ENCODE data around the gene EIF4H. TPM values are rescaled to one million over a fixed set of nuclear protein-coding genes. Genes with fewer than 3 reads are reported as not detected.
"Not testable (repeated sequence)": the region's sequence is repeated elsewhere in the genome, so short reads cannot be mapped to it uniquely, and the experiment has no call there.

EIF4H gene
- polyA plus RNA-seq (ENCODE audit: insufficient read length in 4 of 4): 100 to 1,000 TPM; 250 to 310 (median 276) TPM

- peak; percentile 86 to 94 (median 90) for DNase-seq (ENCODE audit: low read depth in 4 of 4, low spot score in 3 of 4)
Measured at GRCh38 chr7:74173866-74174605, at the start of gene EIF4H. Gene EIF4H (plus strand): TSS chr7:74174356. CDS start chr7:74174384, 28 bp downstream.

DNA sequence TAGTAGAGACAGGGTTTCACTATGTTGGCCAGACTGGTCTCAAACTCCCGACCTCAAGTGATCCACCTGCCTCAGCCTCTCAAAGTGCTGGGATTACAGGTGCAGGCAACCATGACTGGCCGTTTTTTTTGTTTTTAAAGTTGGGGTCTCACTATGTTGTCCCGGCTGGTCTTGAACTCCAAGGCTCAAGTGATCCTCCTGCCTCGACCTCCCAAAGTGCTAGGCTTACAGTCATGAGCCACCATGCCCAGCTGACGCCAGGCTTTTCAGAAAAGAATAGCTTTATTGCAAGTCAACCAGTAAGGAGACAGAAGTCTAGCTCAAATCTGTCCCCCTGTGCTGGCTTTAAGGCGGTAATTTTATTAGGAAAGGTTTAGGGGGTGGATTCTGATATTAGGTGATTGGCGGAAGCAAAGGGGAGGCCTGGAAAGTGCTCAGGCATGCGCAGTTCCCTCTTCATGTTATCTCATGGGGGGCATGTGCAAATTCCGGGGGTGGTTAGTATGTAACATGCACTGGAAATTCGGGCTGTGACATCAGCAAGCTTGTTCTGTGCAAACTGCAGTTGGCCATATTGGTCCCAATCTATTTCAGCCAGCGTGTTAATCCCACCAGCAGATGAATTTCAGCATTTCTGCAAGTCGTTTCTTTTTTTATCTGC is 47.8 kb upstream of the EIF4H start:
- DNase-seq (ENCODE audit: low read depth in 4 of 4, low spot score in 3 of 4): no peak

DNA sequence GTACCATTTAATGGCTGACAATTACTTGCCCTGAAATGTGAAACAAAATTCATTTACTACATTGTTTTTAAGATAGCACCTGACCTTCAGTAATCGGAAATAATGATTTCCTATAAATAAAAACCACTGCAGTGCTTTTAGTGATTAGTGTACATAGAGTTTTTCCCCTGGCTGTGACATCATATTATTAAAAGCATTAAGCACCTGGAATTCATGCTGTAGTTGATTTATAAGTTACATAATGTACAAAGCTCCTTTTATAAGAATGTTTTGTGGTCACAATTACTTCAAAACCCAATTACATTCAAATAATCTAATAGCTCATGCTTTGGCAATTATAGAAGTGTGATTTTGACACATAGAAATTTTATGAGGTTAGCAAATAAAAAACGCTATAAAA is 44.3 kb upstream of the EIF4H start:
- no peak for DNase-seq (ENCODE audit: low read depth in 4 of 4, low spot score in 3 of 4)

GRCh38 chr7:74130518-74130917 is 43.6 kb upstream of the EIF4H start:
- no peak for DNase-seq (ENCODE audit: low read depth in 4 of 4, low spot score in 3 of 4)

GRCh38 chr7:74134117-74134620 is 40.0 kb upstream of the EIF4H start:
- no peak for DNase-seq (ENCODE audit: low read depth in 4 of 4, low spot score in 3 of 4)

GRCh38 chr7:74138334-74138867 is 35.8 kb upstream of the EIF4H start:
- no peak for DNase-seq (ENCODE audit: low read depth in 4 of 4, low spot score in 3 of 4)

GRCh38 chr7:74138945-74139843 is 35.0 kb upstream of the EIF4H start:
- no peak for DNase-seq (ENCODE audit: low read depth in 4 of 4, low spot score in 3 of 4)

GRCh38 chr7:74141705-74142104 is 32.5 kb upstream of the EIF4H start:
- DNase-seq (ENCODE audit: low read depth in 4 of 4, low spot score in 3 of 4): no peak

DNA sequence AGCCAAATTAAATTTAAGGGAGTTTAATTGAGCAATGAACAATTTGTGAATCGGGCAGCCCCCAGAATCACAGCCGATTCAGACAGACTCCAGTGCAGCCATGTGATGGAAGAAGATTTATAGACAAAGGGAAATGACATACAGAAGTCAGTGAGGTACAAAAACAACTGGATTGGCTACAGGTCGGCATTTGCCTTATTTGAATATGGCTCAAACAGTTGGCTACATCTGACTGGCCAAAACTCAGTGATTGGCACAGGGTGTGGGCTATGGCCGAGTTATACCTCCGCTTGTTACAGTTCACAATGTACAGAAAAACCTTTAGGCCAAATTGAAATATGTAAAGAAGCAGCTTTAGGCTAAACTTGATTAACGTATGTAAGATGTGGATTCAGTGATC is 30.8 kb upstream of the EIF4H start:
- DNase-seq (ENCODE audit: low read depth in 4 of 4, low spot score in 3 of 4): no peak

DNA sequence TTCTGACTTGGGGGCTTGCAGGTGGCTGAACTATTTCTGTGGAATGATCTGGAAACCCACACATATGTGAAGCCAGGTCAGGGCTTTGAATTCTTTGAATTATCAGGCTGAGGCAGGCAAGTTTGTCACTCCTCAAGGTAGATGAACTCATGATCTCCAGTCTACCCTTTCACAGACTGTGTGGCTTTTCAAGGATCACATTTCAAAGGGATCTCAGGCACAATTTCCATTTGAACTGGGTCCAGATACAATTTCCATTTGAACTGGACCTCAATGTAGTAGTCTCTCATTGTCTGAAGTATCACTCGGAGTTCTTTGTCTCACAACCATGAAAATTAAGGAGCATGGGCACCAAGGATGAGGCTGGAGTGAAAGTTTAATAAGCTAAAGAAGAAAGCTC is 25.7 kb upstream of the EIF4H start:
- DNase-seq (ENCODE audit: low read depth in 4 of 4, low spot score in 3 of 4): no peak

DNA sequence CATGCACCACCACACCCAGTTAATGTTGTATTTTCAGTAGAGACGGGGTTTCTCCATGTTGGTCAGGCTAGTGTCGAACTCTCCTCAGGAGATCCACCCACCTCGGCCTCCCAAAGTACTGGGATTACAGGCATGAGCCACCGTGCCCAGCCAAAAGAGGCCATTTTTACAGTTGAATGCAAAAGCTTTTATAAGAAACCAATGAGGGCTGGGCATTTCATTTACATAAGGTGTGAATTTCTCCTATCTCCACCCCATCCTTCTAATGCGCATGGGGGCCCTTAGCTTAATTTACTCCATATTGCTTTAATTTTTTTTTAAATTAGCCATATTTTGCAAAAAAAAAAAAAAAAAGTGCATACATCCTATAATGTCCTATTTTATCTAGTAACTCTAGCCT is 25.1 kb upstream of the EIF4H start:
- DNase-seq (ENCODE audit: low read depth in 4 of 4, low spot score in 3 of 4): no peak

DNA sequence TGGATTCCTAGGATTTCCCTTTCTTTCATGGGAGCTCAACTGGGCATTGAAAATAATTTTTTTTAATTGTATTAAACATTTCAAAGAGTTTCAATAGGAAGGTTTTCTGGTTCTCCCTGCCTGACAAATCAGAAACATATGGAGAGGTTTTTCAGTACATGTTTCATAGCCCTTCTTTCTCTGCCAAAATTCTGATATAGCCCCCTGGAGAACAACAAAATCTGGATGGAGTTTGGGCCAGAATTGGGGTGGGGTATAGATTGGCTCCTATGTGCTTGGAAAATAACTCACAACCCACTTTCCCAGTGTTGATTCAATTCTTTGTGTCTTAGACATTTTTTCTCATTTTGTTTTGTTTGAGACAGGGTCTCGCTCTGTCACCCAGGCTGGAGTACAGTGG is 24.6 kb upstream of the EIF4H start:
- no peak for DNase-seq (ENCODE audit: low read depth in 4 of 4, low spot score in 3 of 4)

- no peak for DNase-seq (ENCODE audit: low read depth in 4 of 4, low spot score in 3 of 4)
Measured at GRCh38 chr7:74153736-74154135, 20.4 kb upstream of the EIF4H start.

- no peak for DNase-seq (ENCODE audit: low read depth in 4 of 4, low spot score in 3 of 4)
Measured at GRCh38 chr7:74155810-74156395, 18.3 kb upstream of the EIF4H start.

- DNase-seq (ENCODE audit: low read depth in 4 of 4, low spot score in 3 of 4): no peak
Measured at GRCh38 chr7:74157605-74158004, 16.6 kb upstream of the EIF4H start.

- DNase-seq (ENCODE audit: low read depth in 4 of 4, low spot score in 3 of 4): no peak
Measured at GRCh38 chr7:74164985-74165456, 9.1 kb upstream of the EIF4H start.

DNA sequence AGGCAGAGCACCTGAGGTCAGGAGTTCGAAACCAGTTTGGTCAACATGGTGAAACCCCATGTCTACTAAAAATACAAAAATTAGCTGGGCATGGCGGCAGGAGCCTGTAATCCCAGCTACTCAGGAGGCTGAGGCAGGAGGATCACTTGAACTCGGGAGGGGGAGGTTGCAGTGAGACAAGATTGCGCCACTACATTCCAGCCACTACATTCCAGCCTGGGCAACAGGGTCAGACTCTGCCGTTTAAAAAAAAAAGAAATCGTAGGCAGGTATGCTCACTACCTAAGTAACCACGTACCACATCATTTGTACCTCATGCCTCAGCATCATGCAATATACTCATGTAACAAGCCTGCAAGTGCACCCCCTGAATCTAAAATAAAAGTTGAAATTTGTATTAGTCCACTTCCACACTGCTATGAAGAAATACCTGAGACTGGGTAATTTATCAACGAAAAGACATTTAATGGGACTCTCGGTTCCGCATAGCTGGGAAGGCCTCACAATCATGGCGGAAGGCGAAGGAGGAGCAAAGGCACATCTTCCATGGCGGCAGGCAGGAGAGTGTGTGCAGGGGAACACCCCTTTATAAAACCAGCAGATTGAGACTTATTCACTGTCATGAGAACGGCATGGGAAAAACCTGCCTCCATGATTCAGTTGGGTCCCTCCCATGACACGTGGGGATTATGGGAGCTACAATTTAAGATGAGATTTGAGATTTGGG is 8.1 kb upstream of the EIF4H start:
- no peak for DNase-seq (ENCODE audit: low read depth in 4 of 4, low spot score in 3 of 4)

DNA sequence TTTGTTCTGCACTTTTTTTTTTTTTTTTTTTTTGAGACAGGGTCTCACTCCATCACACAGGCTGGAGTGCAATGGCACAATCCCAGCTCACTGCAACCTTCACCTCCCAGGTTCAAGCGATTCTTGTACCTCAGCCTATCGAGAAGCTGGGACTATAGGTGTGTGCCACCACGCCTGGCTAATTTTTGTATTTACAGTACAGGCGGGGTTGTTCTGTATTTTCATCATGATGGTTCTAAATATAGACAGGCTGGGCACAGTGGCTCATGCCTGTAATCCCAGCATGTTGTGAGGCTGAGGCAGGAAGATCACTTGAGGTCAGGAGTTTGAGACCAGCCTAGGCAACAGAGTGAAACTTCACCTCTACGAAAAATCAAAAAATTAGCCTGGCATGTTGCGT is 6.8 kb upstream of the EIF4H start:
- not testable (repeated sequence) for DNase-seq (ENCODE audit: low read depth in 4 of 4, low spot score in 3 of 4)

GRCh38 chr7:74173074-74173473 is 1.1 kb upstream of the EIF4H start:
- no peak for DNase-seq (ENCODE audit: low read depth in 4 of 4, low spot score in 3 of 4)

DNA sequence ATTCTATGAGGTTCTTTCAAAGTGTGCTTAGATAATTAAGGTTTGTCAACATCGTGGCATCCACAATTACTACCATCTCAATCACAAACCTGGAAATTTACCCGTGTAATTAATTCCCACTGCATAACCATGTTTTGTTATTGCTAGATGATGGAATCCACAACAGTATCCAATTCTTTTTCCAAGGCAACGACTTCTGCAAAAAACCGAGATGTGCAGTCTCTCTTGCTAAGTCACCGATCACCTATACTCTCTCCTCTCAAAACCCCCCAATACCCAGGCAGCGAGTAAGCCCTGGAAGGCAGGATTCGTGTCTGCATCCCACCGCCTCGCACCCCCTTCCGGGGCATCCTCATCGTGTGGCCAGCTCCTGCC is 678 bp upstream of the EIF4H start:
- DNase-seq (ENCODE audit: low read depth in 4 of 4, low spot score in 3 of 4): no peak
